Measurements from ENCODE around the gene RPF1.

RPF1 gene

GRCh38 chr1:84478876-84479868 is at the start of gene RPF1:
TSS of gene RPF1 (plus strand) at chr1:84479266. CDS start at chr1:84479282, 16 bp downstream.
- DNase-seq (ENCODE audit: extremely low read depth, insufficient read length): peak; percentile 89
- peak within 1 kb of the TSS; percentile 84 for H3K4me3 ChIP-seq (replicated peaks; ENCODE audit: low read depth, low read length)
- H3K36me3 ChIP-seq (ENCODE audit: control insufficient read depth, insufficient read depth, low read length): no peaks in the 10 kb centered on the region
- TF ChIP-seq CTCF (IDR thresholded peaks at IDR 0.05; ENCODE audit: insufficient read depth, low read length, poor library complexity, severe bottlenecking): no peak
- no peaks in the 10 kb centered on the region for H3K27me3 ChIP-seq (replicated peaks; ENCODE audit: control insufficient read depth, insufficient read depth, low read length)

GRCh38 chr1:84430546-84430945 is 48.5 kb upstream of the RPF1 start:
- Histone ChIP-seq H3K27me3 (replicated peaks; ENCODE audit: control insufficient read depth, insufficient read depth, low read length) (no peaks in the 10 kb centered on the region), H3K36me3 (ENCODE audit: control insufficient read depth, insufficient read depth, low read length) (no peaks in the 10 kb centered on the region), H3K4me3 (replicated peaks; ENCODE audit: low read depth, low read length) (no peak overlapping the region)
- DNase-seq (ENCODE audit: extremely low read depth, insufficient read length): no peak
- TF ChIP-seq CTCF (IDR thresholded peaks at IDR 0.05; ENCODE audit: insufficient read depth, low read length, poor library complexity, severe bottlenecking): no peak

- H3K4me3 ChIP-seq (replicated peaks; ENCODE audit: low read depth, low read length): no peak overlapping the region
- no peaks in the 10 kb centered on the region for H3K36me3 ChIP-seq (ENCODE audit: control insufficient read depth, insufficient read depth, low read length)
Measured at GRCh38 chr1:84433258-84434080, 45.6 kb upstream of the RPF1 start.

GRCh38 chr1:84434081-84434769 is 44.8 kb upstream of the RPF1 start:
- no peak for TF ChIP-seq CTCF (IDR thresholded peaks at IDR 0.05; ENCODE audit: insufficient read depth, low read length, poor library complexity, severe bottlenecking)
- no peaks in the 10 kb centered on the region for H3K36me3 ChIP-seq (ENCODE audit: control insufficient read depth, insufficient read depth, low read length)
- H3K27me3 ChIP-seq (replicated peaks; ENCODE audit: control insufficient read depth, insufficient read depth, low read length): no peaks in the 10 kb centered on the region
- no peak for DNase-seq (ENCODE audit: extremely low read depth, insufficient read length)
- H3K4me3 ChIP-seq (replicated peaks; ENCODE audit: low read depth, low read length): no peak overlapping the region

More at GRCh38 chr1:84433258-84434080, 45.6 kb upstream of the RPF1 start:
- H3K27me3 ChIP-seq (replicated peaks; ENCODE audit: control insufficient read depth, insufficient read depth, low read length): no peaks in the 10 kb centered on the region
- peak; percentile 26 for DNase-seq (ENCODE audit: extremely low read depth, insufficient read length)
- TF ChIP-seq CTCF (IDR thresholded peaks at IDR 0.05; ENCODE audit: insufficient read depth, low read length, poor library complexity, severe bottlenecking): peak; percentile 66

- Histone ChIP-seq H3K4me3 (replicated peaks; ENCODE audit: low read depth, low read length) (no peak overlapping the region), H3K27me3 (replicated peaks; ENCODE audit: control insufficient read depth, insufficient read depth, low read length) (no peaks in the 10 kb centered on the region), H3K36me3 (ENCODE audit: control insufficient read depth, insufficient read depth, low read length) (no peaks in the 10 kb centered on the region)
- no peak for TF ChIP-seq CTCF (IDR thresholded peaks at IDR 0.05; ENCODE audit: insufficient read depth, low read length, poor library complexity, severe bottlenecking)
- no peak for DNase-seq (ENCODE audit: extremely low read depth, insufficient read length)
Measured at GRCh38 chr1:84434801-84435549, 44.1 kb upstream of the RPF1 start.

All from GM06990 (cell line).